Measurements from ENCODE around the gene OSBPL3. TPM values are rescaled to one million over a fixed set of nuclear protein-coding genes. Genes with fewer than 3 reads are reported as not detected.

The OSBPL3 gene
- total RNA-seq, 1 experiment from 2014 or later = 45.1 TPM

- BruUV-seq (replicated peaks) = no TSS peak
- Histone ChIP-seq H3K4me3 (ENCODE audit: low read depth, low read length) (no peak overlapping the region), H3K36me3 (ENCODE audit: control insufficient read depth, insufficient read depth, low read length) (no peaks in the 10 kb centered on the region; the same call in 1 of the 2 replicates), H3K9me3 (no peaks in the 10 kb centered on the region), H3K4me1 (peaks cover 37% of the 10 kb centered on the region), H3K27me3 (replicated peaks; ENCODE audit: control insufficient read depth, insufficient read depth, low read length) (no peaks in the 10 kb centered on the region)
- no peak overlapping the region for H3K4me3 Mint-ChIP-seq (ENCODE audit: unreplicated experiment)
- TF ChIP-seq, protein P1, sequence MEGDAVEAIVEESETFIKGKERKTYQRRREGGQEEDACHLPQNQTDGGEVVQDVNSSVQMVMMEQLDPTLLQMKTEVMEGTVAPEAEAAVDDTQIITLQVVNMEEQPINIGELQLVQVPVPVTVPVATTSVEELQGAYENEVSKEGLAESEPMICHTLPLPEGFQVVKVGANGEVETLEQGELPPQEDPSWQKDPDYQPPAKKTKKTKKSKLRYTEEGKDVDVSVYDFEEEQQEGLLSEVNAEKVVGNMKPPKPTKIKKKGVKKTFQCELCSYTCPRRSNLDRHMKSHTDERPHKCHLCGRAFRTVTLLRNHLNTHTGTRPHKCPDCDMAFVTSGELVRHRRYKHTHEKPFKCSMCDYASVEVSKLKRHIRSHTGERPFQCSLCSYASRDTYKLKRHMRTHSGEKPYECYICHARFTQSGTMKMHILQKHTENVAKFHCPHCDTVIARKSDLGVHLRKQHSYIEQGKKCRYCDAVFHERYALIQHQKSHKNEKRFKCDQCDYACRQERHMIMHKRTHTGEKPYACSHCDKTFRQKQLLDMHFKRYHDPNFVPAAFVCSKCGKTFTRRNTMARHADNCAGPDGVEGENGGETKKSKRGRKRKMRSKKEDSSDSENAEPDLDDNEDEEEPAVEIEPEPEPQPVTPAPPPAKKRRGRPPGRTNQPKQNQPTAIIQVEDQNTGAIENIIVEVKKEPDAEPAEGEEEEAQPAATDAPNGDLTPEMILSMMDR (IDR thresholded peaks at IDR 0.05; ENCODE audit: insufficient read depth in 1 of 2, low read depth in 1 of 2, low read length in 1 of 2, severe bottlenecking in 1 of 2, unreplicated experiment in 1 of 2) = no peak
- intact Hi-C loops (cut with micrococcal nuclease; ENCODE audit: unreplicated experiment) = no loop called here
- H3K4me1 Mint-ChIP-seq (ENCODE audit: low read depth, unreplicated experiment) = peaks cover 15% of the 10 kb centered on the region
- no peaks in the 10 kb centered on the region for H3K9me3 Mint-ChIP-seq (ENCODE audit: unreplicated experiment)
- H3K36me3 Mint-ChIP-seq (ENCODE audit: insufficient read depth, unreplicated experiment) = peaks cover 23% of the 10 kb centered on the region
- no peaks in the 10 kb centered on the region for H3K27me3 Mint-ChIP-seq (ENCODE audit: insufficient read depth, unreplicated experiment)
- POLR2A ChIA-PET = no interaction called here
- CTCF ChIA-PET = no interaction called here
- no peak overlapping the region for H3K27ac Mint-ChIP-seq (ENCODE audit: unreplicated experiment)
- DNase-seq = no peak
Observed at GRCh38 chr7:24833549-24833948, 146.4 kb downstream of the OSBPL3 start.

DNA sequence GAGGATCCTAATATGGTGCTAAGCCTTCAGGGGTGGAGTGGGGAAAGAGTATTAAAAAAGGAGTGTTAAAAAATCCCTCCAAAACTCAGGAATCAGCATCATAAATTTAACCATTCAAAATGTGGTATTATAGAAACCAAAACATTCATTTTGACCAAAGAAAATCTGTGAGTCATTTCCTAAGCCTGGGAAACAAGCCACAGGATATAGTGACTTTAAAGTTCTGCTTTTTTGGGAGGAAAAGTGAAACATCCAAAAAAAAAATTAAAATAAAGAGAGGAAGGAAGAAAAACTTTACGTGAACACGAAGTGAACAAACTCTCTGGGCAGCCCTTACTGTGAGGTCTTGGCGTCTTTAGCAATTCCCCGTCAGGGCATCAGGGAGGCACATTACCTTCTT is 148.7 kb downstream of the OSBPL3 start:
- Histone ChIP-seq H3K36me3 (ENCODE audit: control insufficient read depth, insufficient read depth, low read length) (no peaks in the 10 kb centered on the region; the same call in 1 of the 2 replicates), H3K27me3 (replicated peaks; ENCODE audit: control insufficient read depth, insufficient read depth, low read length) (no peaks in the 10 kb centered on the region), H3K4me1 (peaks cover 51% of the 10 kb centered on the region), H3K4me3 (ENCODE audit: low read depth, low read length) (no peak overlapping the region), H3K9me3 (no peaks in the 10 kb centered on the region)
- H3K27me3 Mint-ChIP-seq (ENCODE audit: insufficient read depth, unreplicated experiment) = no peaks in the 10 kb centered on the region
- ChIA-PET CTCF (no interaction called here), POLR2A (no interaction called here)
- no TSS peak for BruUV-seq (replicated peaks)
- no peak for DNase-seq
- peaks cover 24% of the 10 kb centered on the region for H3K36me3 Mint-ChIP-seq (ENCODE audit: insufficient read depth, unreplicated experiment)
- H3K4me3 Mint-ChIP-seq (ENCODE audit: unreplicated experiment) = no peak overlapping the region
- H3K4me1 Mint-ChIP-seq (ENCODE audit: low read depth, unreplicated experiment) = peaks cover 19% of the 10 kb centered on the region
- TF ChIP-seq, protein P1 (IDR thresholded peaks at IDR 0.05; ENCODE audit: insufficient read depth in 1 of 2, low read depth in 1 of 2, low read length in 1 of 2, severe bottlenecking in 1 of 2, unreplicated experiment in 1 of 2) = no peak
- H3K9me3 Mint-ChIP-seq (ENCODE audit: unreplicated experiment) = no peaks in the 10 kb centered on the region
- intact Hi-C loops (cut with micrococcal nuclease; ENCODE audit: unreplicated experiment) = no loop called here
- H3K27ac Mint-ChIP-seq (ENCODE audit: unreplicated experiment) = peak overlapping the region; percentile 49

DNA sequence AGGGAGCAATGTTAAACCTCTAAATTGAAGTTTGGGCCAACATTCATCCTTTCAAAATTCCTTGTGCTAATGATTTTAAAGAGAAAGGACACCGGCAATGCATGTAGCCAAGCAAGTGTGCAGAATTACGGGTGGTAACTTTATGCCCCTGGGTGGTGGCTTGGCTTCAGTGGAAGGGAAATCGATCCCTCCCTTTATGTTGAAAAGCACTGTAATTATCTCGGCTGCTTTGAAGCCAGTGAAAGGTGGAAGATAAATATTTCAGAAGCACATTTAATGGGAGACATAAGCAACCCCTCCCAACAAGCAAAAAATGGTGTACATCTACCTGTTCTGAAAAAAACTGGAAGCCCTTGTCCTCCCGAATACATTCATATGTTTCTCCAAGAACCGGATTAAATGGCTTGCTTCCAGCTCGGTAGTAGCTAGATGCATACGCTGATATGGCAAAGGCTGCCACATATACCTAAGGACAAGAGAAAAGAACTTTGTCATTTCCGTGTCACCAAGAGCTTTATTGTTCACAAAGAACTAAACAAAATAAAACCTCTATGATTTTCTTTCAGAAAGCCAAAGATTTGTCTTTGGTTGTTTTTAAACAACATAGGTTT is 149.4 kb downstream of the OSBPL3 start:
- peaks cover 29% of the 10 kb centered on the region for H3K36me3 Mint-ChIP-seq (ENCODE audit: insufficient read depth, unreplicated experiment)
- CTCF ChIA-PET = no interaction called here
- BruUV-seq (replicated peaks) = no TSS peak

More for the DNA sequence above, 149.4 kb downstream of the OSBPL3 start:
- POLR2A ChIA-PET = no interaction called here
- H3K36me3 ChIP-seq (ENCODE audit: control insufficient read depth, insufficient read depth, low read length) = no peaks in the 10 kb centered on the region; the same call in 1 of the 2 replicates
- H3K27me3 ChIP-seq (replicated peaks; ENCODE audit: control insufficient read depth, insufficient read depth, low read length) = no peaks in the 10 kb centered on the region
- TF ChIP-seq, protein P1 (IDR thresholded peaks at IDR 0.05; ENCODE audit: insufficient read depth in 1 of 2, low read depth in 1 of 2, low read length in 1 of 2, severe bottlenecking in 1 of 2, unreplicated experiment in 1 of 2) = no peak
- H3K9me3 Mint-ChIP-seq (ENCODE audit: unreplicated experiment) = no peaks in the 10 kb centered on the region
- no peak for DNase-seq
- H3K4me1 ChIP-seq = peaks cover 58% of the 10 kb centered on the region
- H3K9me3 ChIP-seq = no peaks in the 10 kb centered on the region
- H3K4me1 Mint-ChIP-seq (ENCODE audit: low read depth, unreplicated experiment) = peaks cover 26% of the 10 kb centered on the region
- intact Hi-C loops (cut with micrococcal nuclease; ENCODE audit: unreplicated experiment) = no loop called here
- no peaks in the 10 kb centered on the region for H3K27me3 Mint-ChIP-seq (ENCODE audit: insufficient read depth, unreplicated experiment)
- no peak overlapping the region for H3K4me3 Mint-ChIP-seq (ENCODE audit: unreplicated experiment)
- H3K27ac Mint-ChIP-seq (ENCODE audit: unreplicated experiment) = peak overlapping the region; percentile 49
- H3K4me3 ChIP-seq (ENCODE audit: low read depth, low read length) = no peak overlapping the region
